CD1c-positive myeloid dendritic cell (primary cell): ENCODE data around the gene ZFYVE28.

ENCODE experiments used
- DNase-seq: peaks from one replicate; pipeline ENCODE4 v3.0.0-alpha.2; 2016; ENCODE audit errors: extremely low spot score

Gene ZFYVE28

DNA sequence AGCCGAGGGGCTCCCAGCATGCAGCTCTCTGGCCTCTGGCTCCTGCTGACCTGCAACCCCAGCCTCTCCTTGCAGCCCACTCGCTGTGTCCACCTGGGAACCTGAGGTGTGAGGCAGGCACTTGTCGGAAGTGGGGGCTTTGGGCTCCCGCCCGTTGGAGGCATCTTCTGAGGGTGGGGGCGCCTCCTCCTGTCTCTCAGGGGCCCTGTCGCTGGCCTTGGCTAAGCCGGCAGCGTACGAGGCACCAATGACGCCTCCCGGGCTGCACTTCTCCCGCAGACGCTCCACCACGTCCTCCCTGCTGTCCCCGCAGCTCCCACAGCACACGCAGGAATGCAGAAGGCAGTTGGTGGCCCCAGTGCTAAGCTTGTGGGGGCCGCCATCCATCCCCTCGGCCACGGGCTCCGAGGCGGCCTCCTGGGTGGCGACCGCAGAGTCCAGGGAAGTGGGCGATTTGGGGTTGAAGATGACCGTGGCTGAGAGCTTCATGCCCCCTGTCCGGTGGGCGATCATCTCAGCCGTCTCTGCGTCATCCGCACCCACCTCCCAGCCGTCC, 114.0 kb downstream of the ZFYVE28 start:
- DNase-seq: no peak

- no peak for DNase-seq
These were observed 114.6 kb downstream of the ZFYVE28 start for GRCh38 chr4:2303686-2304320.

DNA sequence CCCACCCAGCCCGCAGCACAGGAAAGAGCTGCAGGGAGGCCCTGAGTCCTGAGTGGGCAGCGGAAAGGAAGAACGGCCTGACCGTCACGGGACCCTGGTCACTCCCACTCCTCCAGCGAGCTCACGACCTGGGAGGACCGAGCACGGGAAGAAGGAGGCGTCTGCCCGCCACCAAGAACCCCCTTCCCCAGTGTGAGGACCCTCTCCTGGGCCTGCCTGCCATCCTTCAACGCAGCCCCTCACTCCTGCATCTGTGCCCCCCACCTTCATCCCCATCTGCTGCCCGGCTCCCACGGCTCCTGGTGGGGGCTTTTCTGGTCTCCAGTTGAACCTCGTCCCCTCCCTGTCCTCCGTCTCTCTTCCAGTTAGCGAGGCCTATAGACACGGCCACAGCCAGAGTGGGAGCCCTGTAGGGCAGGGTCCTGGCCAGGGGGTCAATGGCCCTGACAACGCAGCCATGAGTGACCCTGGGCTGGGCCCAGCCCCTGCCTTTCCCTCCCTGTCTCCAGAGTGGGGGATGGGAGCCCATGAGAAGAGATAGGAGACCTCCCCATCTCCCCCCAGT, 115.2 kb downstream of the ZFYVE28 start:
- no peak for DNase-seq

DNA sequence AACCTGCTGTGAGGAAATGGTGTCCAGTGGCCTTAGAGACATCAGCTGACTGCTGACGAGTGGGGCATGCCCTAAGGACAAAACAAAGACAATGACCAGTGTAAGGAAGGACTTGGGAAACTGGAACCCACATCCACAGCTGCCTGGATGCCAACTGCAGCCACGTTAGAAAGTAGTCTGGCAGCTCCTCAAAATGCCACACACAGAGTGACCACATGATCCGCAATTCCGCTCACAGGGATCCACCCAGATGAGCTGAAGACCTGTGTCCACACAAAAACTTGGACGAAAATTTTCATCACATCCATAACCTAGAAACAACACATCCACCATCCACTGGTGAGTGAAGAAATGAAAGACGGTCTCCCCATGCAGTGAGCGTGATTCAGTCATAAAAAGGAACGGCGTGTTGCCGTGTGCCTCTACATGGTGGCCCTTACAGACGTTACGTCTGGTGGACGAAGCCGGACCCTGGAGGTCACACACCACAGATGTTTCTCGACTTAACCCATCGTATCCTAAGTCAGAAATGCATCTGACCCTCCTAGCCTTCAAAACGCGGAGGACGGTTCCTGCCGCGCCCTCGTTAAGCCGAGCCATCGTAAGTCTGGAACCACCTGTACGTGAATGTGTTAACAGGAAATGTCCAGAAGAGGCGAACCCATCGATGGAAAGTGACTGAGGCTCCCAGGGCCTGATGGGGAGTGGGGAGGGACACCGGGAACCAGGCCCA, 115.9 kb downstream of the ZFYVE28 start:
- no peak for DNase-seq

GRCh38 chr4:2301806-2302205, 116.6 kb downstream of the ZFYVE28 start:
- no peak for DNase-seq

DNA sequence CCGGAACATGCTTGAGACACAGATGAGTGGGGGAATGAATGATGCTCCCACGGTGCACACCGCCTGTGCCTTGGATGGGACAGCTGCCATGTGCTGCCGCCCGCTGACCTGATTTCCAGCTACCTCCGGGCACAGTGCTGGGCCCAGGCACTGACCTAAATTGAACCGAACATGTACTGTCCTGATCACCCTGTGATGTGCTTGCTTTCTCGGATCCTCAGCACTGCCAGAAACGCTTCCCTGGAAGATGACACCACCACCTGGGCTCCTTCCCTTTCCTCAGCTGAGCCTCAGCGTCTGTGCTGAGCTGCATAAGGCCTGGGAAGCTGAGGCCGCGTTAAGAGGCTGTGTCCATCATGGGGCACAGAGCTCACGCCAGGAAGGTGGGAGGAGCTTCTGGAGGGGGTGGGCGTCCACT, 117.2 kb downstream of the ZFYVE28 start:
- no peak for DNase-seq

DNA sequence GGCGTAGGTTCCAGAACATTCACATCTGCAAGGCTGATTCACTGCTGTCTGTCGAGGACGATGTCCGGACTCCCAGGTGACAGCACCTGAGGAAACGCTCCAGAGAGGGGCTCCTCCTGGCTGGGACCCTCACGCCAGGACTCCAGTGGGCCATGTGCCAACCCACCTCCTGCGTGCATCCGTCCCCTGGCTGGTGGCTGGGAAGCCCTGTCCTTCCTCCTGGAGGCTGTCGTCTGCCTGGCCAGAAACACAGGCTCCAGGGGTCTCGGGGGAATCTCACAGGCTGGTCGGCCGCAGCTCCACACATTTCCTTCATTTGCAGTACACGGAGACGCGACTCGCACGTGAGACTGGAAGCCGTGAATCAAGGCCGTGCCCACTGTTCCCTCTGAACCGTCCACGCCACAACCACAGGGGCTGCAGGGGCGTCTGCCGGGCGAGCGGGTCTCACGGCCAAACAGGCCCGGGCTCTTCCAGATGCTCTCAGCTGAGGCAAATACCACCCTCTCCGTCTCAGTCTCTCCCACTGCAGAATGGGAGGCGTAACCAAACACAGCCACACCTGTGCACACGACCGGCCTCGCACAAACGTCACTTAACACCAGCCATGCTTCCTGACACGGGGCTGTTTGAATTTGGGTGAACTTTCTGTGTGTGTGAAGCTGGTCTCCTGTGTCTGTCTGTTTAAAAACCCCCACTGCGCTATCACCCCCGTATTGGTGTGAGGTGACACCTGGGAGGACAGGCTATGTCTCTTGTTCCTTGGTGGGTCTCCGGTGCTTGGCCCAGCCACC, 117.8 kb downstream of the ZFYVE28 start:
- DNase-seq: no peak

- no peak for DNase-seq
These were observed 118.7 kb downstream of the ZFYVE28 start for GRCh38 chr4:2299794-2300193.

- no peak for DNase-seq
These were observed 119.9 kb downstream of the ZFYVE28 start for GRCh38 chr4:2298532-2298991.

DNA sequence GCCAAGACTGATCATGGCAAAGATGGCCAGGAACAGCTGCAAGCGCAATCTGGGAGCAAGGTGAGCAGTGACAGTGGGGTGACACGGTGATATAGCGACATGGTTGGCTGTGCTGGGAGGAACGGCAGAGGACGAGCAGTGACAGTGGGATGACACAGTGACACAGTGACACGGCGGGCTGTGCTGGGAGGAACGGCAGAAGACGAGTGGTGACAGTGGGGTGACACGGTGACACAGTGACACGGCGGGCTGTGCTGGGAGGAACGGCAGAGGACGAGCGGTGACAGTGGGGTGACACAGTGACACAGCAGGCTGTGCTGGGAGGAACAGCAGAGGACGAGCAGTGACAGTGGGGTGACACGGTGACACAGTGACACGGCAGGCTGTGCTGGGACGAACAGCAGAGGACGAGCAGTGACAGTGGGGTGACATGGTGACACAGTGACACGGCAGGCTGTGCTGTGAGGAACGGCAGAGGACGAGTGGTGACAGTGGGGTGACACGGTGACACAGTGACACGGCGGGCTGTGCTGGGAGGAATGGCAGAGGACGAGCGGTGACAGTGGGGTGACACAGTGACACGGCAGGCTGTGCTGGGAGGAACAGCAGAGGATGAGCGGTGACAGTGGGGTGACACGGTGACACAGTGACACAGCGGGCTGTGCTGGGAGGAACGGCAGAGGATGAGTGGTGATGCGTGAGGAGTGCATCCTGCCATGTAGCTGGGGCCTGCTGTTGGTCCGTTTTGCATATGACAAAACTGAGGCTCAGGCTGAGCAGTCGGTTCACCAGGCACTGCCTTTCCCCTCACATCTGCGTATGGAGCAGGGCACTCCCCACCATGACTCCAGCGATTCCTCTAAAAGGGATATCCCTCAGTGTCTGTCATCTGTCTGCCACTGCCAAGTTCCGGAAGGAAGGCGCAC, 120.6 kb downstream of the ZFYVE28 start:
- no peak for DNase-seq

GRCh38 chr4:2296631-2297601, 121.5 kb downstream of the ZFYVE28 start:
- DNase-seq: no peak

DNA sequence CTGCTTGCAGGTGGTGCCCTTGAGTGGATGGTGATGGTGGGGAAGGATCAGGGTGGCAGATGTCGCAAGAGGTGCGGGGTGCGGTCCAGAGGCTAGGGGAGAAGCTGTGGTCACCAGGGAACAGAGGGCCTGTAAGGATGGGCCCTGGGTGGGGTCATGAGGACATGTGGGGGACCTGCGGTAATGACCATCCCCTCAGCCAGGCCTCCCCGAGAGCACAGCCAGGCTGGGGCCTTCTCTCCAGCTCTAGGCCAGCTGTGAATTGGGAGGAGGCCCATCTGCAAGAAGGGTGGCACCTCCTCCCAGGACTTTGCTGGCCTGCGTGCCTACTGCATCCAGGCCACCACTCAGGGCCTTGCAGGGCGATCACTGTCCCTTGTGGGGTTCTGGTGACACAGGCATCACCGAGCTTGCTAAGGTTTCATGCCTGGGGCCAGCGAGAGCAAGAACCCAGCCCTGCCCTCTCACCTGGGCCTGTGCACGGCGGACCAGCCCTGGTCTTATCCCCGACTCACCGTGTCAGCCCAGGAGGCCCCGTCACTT, 122.5 kb downstream of the ZFYVE28 start:
- DNase-seq: no peak

DNA sequence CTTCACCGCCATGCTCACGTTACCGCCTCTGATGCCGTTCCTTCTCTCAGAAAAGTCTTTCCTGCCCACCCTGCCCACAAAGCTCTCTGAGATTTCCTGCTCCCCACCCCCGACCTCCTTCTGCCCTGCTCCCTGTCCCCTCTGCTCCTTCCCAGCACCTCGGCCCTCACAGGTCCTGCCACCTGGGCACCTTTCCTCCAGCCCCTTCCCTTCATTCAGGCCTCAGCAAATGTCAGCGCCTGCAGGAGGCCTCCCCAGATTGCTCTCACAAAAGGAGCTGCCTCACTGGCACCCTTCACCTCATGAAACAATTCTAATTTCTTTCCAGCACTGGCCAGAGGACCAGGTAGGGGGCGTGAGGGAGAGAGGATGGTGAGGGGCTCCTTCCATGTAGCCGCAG, 122.9 kb downstream of the ZFYVE28 start:
- no peak for DNase-seq

DNA sequence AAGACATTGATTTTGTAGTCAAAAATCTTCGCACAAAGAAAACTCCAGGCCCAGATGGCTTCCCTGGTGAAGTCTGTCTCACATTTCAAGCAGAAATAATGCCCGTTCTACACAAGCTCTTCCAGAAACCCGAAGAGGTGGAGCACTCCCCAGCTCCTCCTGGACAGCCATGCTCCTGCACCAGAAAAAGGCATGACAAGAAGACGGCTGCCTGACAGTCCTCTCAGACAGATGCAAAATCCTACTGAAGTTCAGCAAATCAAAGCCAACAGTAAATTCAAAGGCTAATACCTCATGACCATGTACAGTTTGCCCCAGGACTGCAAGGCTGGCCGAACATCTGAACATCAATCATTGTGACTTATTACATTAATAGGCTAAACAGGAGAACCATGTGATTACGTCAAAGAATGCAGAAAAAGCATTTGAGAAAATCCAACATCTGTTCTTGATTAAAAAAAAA, 125.8 kb downstream of the ZFYVE28 start:
- no peak for DNase-seq

DNA sequence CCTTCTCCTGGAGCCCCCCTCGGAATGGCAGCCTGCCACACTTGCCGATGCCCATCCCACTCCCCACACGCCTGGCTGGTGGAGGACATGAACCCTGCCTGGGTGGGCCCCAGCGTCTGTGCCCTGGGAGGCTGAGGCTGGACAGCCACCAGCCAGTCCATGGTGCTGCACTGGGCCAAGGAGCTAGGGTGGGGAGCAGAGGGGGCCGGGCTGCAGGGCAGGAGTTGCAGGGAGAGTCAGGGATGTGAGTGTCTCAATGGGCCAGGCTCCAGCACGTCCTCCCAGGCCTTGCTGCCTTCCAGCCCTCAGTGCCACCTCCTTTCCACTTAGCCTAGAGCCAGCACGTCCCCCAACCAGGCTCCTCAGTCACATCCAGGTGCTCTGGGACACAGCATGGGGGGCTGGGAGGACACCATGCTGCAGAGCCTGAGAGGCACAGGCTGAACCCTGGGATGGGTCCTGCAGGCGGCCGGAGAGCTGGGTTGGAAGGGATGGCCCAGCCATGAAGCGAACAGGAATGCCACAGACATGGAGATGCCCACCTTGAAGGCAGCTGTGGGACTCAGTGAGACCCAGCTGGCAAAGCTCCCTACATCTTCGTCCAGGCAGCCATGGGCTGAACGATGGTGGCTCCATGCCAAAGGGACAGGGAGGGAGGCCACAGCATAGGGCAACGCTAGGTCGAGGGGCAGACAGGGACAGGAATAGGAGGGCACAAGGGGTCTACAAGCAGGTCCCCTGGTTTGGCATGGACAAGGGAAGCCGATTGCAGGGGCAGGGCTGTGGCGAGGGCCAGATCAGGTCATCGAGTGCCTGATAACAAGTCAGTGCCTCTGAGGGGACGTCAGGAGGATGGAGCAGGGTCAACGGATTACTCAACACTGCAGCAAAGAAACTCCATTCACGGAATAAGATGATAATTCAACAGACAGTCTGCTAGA, 126.5 kb downstream of the ZFYVE28 start:
- DNase-seq: no peak

DNA sequence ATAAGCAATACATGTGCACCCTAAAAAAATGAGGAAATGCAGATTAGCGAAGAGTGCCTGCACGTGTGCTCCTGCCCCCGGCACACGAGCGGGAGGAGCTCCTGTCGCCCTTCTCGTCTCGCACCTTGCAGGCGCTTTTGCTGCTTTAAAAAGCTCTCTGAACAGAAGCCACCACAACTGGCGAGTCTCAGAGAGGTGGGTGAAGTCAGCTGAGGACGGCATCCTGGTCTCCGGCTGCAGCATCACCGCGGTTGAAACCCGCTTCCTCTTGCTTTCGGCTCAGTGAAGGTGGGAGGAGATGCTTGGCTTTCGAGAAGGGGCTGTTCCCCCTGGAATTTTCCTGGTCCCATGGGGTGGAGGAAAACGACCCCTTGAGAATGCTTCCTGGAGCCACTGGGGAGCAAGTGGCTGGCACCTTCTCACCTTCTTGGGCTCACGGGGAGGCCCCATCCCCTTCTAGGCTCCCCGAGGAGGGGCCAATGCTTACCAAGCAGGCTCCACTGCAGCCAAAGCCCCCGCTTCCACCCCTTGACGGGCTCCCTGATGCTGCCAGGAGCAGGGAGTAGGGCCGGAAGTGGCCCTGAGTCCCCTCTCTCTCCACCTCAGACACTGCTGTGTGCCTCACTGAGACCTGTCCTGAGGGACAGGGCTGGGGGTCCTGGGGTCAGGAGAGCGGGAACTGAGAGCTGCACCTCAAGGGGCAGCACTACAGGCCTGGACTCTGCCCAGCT, 127.3 kb downstream of the ZFYVE28 start:
- peak; percentile 65 for DNase-seq

GRCh38 chr4:2290488-2290887, 128.0 kb downstream of the ZFYVE28 start:
- no peak for DNase-seq

DNA sequence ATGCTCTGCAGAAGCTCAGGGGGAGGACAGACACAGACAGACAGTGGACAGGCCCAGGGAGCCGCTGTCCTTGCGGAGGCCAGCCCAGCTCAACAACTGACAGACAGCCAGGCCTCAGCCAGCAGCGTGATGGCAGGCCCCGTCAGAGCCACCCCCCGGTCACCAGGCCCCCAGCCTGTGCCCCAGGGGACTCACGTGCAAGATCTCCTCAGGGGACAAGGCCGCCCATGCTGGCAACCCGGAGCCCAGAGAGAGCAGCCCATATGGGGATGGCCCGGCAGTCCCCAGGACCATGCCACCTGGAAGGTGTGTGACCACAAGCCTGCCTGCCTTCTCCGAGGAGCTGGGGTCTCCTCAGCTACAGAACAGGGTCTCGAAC, 128.5 kb downstream of the ZFYVE28 start:
- DNase-seq: no peak
